GM13977 (cell line): ENCODE data around the gene AATK.

Experiments
- DNase-seq: peaks from one replicate; pipeline ENCODE4 v3.0.0; 2012; ENCODE audit warnings: low spot score
- in situ Hi-C: fragments of 300-500 bp; cut with MboI; formaldehyde crosslinking; loops from one replicate; pipeline ENCODE4 v1.12.0; 2022; ENCODE audit warnings: low sequenced_read_pairs, low pct_unique_long_range_greater_than_20kb, mixed read lengths, inconsistent platforms; ENCODE audit not compliant: unreplicated experiment
- TF ChIP-seq, protein P1 (sequence below): IDR thresholded peaks from 2 replicates; pipeline ENCODE4 v1.5.1; 2012; ENCODE audit warnings: mild to moderate bottlenecking, control low read depth; ENCODE audit not compliant: insufficient read depth; ENCODE audit errors: extremely low read depth, missing control alignments

The AATK gene

GRCh38 chr17:81189016-81189415, 23.0 kb upstream of the AATK start:
- TF ChIP-seq, protein P1, sequence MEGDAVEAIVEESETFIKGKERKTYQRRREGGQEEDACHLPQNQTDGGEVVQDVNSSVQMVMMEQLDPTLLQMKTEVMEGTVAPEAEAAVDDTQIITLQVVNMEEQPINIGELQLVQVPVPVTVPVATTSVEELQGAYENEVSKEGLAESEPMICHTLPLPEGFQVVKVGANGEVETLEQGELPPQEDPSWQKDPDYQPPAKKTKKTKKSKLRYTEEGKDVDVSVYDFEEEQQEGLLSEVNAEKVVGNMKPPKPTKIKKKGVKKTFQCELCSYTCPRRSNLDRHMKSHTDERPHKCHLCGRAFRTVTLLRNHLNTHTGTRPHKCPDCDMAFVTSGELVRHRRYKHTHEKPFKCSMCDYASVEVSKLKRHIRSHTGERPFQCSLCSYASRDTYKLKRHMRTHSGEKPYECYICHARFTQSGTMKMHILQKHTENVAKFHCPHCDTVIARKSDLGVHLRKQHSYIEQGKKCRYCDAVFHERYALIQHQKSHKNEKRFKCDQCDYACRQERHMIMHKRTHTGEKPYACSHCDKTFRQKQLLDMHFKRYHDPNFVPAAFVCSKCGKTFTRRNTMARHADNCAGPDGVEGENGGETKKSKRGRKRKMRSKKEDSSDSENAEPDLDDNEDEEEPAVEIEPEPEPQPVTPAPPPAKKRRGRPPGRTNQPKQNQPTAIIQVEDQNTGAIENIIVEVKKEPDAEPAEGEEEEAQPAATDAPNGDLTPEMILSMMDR, result no peak
- DNase-seq, result no peak
- in situ Hi-C loops, result no loop called here

DNA sequence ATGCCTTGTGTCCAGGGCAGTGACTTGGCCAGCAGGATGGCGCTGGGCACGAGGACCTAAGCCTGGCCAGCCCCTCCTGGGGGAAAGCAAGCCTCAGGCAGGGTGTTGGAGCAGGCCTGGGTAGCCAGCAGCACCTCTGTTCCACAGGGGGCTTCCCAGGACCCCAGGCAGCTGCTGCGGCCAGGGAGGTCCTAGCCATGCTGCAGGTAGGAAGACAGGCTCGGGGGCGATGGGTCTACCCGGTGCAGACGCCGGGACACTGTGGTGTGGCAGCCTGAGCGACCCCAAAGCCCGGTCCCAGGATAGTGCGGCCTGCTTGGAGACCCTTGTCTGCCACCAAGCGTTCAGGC, 22.4 kb upstream of the AATK start:
- DNase-seq, result no peak
- in situ Hi-C loops, result no loop called here
- TF ChIP-seq, protein P1, result no peak

- TF ChIP-seq, protein P1, result no peak
- no peak for DNase-seq
- in situ Hi-C loops, result no loop called here
Measured at GRCh38 chr17:81187586-81188490, 21.8 kb upstream of the AATK start.

DNA sequence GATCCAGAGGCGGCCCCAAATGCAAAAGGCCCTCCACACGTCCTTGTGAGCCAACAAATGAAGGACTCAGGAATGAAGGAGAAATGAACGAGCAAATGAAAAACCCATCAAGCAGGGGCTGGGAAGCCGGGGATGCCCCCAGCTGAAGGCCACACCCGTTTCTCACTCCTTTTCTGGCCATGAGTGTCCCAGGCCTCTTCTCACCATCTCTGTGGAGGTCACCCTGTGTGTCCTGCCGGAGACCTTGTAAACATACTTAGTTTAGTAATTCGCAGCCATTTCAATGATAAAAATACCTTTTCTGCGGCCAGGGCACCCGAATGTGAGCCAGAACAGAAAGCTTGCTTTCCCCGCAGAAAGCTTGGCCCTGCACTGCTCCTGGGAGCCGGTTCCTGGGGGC, 21.1 kb upstream of the AATK start:
- no peak for DNase-seq
- in situ Hi-C loops, result no loop called here
- TF ChIP-seq, protein P1, result no peak

- in situ Hi-C loops, result no loop called here
- TF ChIP-seq, protein P1, result no peak
- no peak for DNase-seq
Measured at GRCh38 chr17:81186203-81186602, 20.2 kb upstream of the AATK start.

GRCh38 chr17:81184555-81184954, 18.5 kb upstream of the AATK start:
- TF ChIP-seq, protein P1, result no peak
- no peak for DNase-seq
- in situ Hi-C loops, result no loop called here
